ENCODE data around the gene ANKRD17. TPM values are rescaled to one million over a fixed set of nuclear protein-coding genes. Genes with fewer than 3 reads are reported as not detected.

The ANKRD17 gene
- polyA plus RNA-seq, 1 of the 3 experiments (the other 2 are of a cell fraction): 25.6 TPM

DNA sequence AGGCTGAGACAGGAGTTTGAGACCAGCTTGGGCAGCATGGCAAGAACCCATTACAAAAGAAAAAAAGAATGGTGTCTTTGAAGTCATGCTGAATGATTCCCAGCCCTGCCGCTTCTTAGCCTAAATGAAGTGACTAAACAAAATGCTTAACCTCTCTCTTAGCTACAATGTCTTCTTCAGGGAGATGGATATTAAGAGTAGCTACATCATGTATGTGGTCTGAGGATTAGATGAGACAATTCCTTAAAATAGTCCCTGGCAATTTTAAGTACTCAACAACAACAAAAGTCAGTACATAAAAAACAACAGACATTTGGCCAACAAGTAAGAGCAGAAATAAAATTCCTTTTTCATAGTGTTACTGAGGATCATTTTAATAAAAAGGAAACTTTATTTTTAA lies 124.8 kb downstream of the ANKRD17 start:
- peaks cover 68 to 85% of the 10 kb centered on the region in 2 experiments for H3K36me3 ChIP-seq (replicated peaks in 1 of 2; ENCODE audit: control insufficient read depth in 1 of 2, insufficient read depth in 2 of 2, low read length in 1 of 2)
- ChIA-PET POLR2A (no interaction called here), CTCF (interaction anchor here (1.1 to 1.3 kb wide), 2 partner anchors 15 to 123 kb away, joined by 3 to 5 read pairs; no protein-coding TSS in a partner anchor)
- H3K27ac ChIP-seq (ENCODE audit: low read depth in 2 of 2, low read length in 1 of 2): no peak overlapping the region
- WGBS (ENCODE audit: low lambda C conversion rate): 100% methylated on average over 1 of the region's 1 CpG
- no peaks in the 10 kb centered on the region for H3K27me3 ChIP-seq (ENCODE audit: insufficient read depth)
- TF ChIP-seq TCF12 (IDR thresholded peaks at IDR 0.05) (no peak), JUND (IDR thresholded peaks at IDR 0.05) (no peak), GABPA (IDR thresholded peaks at IDR 0.05; ENCODE audit: low read depth) (no peak), EP300 (IDR thresholded peaks at IDR 0.05; ENCODE audit: borderline replicate concordance in 1 of 2, low read depth in 1 of 2, low read length in 1 of 2) (no peak), MXI1 (IDR thresholded peaks at IDR 0.05; ENCODE audit: low read depth, low read length) (no peak), TAF1 (IDR thresholded peaks at IDR 0.05; ENCODE audit: borderline replicate concordance, low read depth, low read length) (no peak), POLR2AphosphoS5 (IDR thresholded peaks at IDR 0.05; ENCODE audit: low read depth, low read length) (no peak), SMC3 (IDR thresholded peaks at IDR 0.05; ENCODE audit: low read depth, low read length) (no peak)
- TF ChIP-seq, protein P1, sequence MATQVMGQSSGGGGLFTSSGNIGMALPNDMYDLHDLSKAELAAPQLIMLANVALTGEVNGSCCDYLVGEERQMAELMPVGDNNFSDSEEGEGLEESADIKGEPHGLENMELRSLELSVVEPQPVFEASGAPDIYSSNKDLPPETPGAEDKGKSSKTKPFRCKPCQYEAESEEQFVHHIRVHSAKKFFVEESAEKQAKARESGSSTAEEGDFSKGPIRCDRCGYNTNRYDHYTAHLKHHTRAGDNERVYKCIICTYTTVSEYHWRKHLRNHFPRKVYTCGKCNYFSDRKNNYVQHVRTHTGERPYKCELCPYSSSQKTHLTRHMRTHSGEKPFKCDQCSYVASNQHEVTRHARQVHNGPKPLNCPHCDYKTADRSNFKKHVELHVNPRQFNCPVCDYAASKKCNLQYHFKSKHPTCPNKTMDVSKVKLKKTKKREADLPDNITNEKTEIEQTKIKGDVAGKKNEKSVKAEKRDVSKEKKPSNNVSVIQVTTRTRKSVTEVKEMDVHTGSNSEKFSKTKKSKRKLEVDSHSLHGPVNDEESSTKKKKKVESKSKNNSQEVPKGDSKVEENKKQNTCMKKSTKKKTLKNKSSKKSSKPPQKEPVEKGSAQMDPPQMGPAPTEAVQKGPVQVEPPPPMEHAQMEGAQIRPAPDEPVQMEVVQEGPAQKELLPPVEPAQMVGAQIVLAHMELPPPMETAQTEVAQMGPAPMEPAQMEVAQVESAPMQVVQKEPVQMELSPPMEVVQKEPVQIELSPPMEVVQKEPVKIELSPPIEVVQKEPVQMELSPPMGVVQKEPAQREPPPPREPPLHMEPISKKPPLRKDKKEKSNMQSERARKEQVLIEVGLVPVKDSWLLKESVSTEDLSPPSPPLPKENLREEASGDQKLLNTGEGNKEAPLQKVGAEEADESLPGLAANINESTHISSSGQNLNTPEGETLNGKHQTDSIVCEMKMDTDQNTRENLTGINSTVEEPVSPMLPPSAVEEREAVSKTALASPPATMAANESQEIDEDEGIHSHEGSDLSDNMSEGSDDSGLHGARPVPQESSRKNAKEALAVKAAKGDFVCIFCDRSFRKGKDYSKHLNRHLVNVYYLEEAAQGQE (IDR thresholded peaks at IDR 0.05; ENCODE audit: low read depth, low read length): no peak
- TF ChIP-seq, protein P2, sequence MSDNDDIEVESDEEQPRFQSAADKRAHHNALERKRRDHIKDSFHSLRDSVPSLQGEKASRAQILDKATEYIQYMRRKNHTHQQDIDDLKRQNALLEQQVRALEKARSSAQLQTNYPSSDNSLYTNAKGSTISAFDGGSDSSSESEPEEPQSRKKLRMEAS (IDR thresholded peaks at IDR 0.05; ENCODE audit: low read depth): no peak
- TF ChIP-seq, protein P3, sequence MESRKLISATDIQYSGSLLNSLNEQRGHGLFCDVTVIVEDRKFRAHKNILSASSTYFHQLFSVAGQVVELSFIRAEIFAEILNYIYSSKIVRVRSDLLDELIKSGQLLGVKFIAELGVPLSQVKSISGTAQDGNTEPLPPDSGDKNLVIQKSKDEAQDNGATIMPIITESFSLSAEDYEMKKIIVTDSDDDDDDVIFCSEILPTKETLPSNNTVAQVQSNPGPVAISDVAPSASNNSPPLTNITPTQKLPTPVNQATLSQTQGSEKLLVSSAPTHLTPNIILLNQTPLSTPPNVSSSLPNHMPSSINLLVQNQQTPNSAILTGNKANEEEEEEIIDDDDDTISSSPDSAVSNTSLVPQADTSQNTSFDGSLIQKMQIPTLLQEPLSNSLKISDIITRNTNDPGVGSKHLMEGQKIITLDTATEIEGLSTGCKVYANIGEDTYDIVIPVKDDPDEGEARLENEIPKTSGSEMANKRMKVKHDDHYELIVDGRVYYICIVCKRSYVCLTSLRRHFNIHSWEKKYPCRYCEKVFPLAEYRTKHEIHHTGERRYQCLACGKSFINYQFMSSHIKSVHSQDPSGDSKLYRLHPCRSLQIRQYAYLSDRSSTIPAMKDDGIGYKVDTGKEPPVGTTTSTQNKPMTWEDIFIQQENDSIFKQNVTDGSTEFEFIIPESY (IDR thresholded peaks at IDR 0.05; ENCODE audit: borderline replicate concordance, low read depth): no peak
- no peak overlapping the region for H2AFZ ChIP-seq (ENCODE audit: low read depth)
- H3K4me2 ChIP-seq: no peak overlapping the region
- peaks cover 37% of the 10 kb centered on the region for H3K79me2 ChIP-seq (ENCODE audit: insufficient read depth)
- H3F3A ChIP-seq (replicated peaks; ENCODE audit: insufficient read depth): peaks cover 23% of the 10 kb centered on the region
- H3K9me2 ChIP-seq: no peaks in the 10 kb centered on the region
- no peak for DNase-seq
- H3K9ac ChIP-seq: no peak overlapping the region
- no peak overlapping the region for H3K4me3 ChIP-seq (ENCODE audit: low read depth in 2 of 2, low read length in 1 of 2)
- no peaks in the 10 kb centered on the region; a peak in 1 of 4 replicates for H3K4me1 ChIP-seq (ENCODE audit: control insufficient read depth in 1 of 2, insufficient read depth in 2 of 2, low read depth in 1 of 2, low read length in 1 of 2)
- no peaks in the 10 kb centered on the region for H4K20me1 ChIP-seq (ENCODE audit: insufficient read depth)
- H3K9me3 ChIP-seq: no peaks in the 10 kb centered on the region

DNA sequence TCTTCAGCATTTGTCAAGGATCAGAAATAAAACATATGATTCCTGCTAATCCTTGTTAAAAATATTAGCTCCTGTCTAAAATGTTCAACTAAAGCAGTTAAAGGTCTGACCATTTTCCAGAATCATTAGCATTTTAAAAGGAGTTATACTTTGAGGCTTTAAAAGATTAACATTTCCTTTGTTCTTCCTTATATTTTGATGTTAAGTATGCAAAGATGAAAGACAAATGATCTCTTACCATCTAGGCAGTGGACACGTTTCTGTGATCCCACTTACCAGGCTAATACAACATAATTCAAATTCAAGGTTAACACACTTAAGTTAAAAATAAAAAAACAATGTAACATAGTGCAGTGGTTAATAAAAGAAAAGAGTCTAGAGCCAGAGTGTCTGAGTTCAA lies 127.3 kb downstream of the ANKRD17 start:
- peaks cover 56 to 69% of the 10 kb centered on the region in 2 experiments for H3K36me3 ChIP-seq (replicated peaks in 1 of 2; ENCODE audit: control insufficient read depth in 1 of 2, insufficient read depth in 2 of 2, low read length in 1 of 2)
- TF ChIP-seq RXRA (IDR thresholded peaks at IDR 0.05; ENCODE audit: borderline replicate concordance, low read depth) (no peak), TAF1 (IDR thresholded peaks at IDR 0.05; ENCODE audit: borderline replicate concordance, low read depth, low read length) (no peak), NFIC (IDR thresholded peaks at IDR 0.05; ENCODE audit: borderline replicate concordance) (no peak), EP300 (IDR thresholded peaks at IDR 0.05; ENCODE audit: borderline replicate concordance in 1 of 2, low read depth in 1 of 2, low read length in 1 of 2) (no peak), RCOR1 (IDR thresholded peaks at IDR 0.05; ENCODE audit: low read length) (no peak), GATA2 (CRISPR knock-in tag; IDR thresholded peaks at IDR 0.05) (no peak), RAD21 (IDR thresholded peaks at IDR 0.05; ENCODE audit: low read length) (no peak), MEF2A (IDR thresholded peaks at IDR 0.05; ENCODE audit: borderline replicate concordance, low read depth) (no peak)
- TF ChIP-seq, protein P1 (IDR thresholded peaks at IDR 0.05; ENCODE audit: low read depth, low read length): no peak
- TF ChIP-seq, protein P4, sequence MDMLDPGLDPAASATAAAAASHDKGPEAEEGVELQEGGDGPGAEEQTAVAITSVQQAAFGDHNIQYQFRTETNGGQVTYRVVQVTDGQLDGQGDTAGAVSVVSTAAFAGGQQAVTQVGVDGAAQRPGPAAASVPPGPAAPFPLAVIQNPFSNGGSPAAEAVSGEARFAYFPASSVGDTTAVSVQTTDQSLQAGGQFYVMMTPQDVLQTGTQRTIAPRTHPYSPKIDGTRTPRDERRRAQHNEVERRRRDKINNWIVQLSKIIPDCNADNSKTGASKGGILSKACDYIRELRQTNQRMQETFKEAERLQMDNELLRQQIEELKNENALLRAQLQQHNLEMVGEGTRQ (IDR thresholded peaks at IDR 0.05; ENCODE audit: borderline replicate concordance, low read depth, low read length): no peak

More for the DNA sequence above, 127.3 kb downstream of the ANKRD17 start:
- Histone ChIP-seq H2AFZ (ENCODE audit: low read depth) (no peak overlapping the region), H3K9ac (no peak overlapping the region), H3K27ac (ENCODE audit: low read depth in 2 of 2, low read length in 1 of 2) (no peak overlapping the region), H3K27me3 (ENCODE audit: insufficient read depth) (no peaks in the 10 kb centered on the region), H3K4me2 (no peak overlapping the region), H3K9me2 (no peaks in the 10 kb centered on the region), H3K9me3 (no peaks in the 10 kb centered on the region), H3K4me3 (ENCODE audit: low read depth in 2 of 2, low read length in 1 of 2) (no peak overlapping the region), H3K4me1 (ENCODE audit: control insufficient read depth in 1 of 2, insufficient read depth in 2 of 2, low read depth in 1 of 2, low read length in 1 of 2) (peaks cover 0 to 7% of the 10 kb centered on the region in 2 experiments; a peak in 2 of 4 replicates), H4K20me1 (ENCODE audit: insufficient read depth) (no peaks in the 10 kb centered on the region), H3F3A (replicated peaks; ENCODE audit: insufficient read depth) (peaks cover 24% of the 10 kb centered on the region), H3K79me2 (ENCODE audit: insufficient read depth) (peaks cover 27% of the 10 kb centered on the region)
- POLR2A ChIA-PET: no interaction called here
- WGBS (ENCODE audit: low lambda C conversion rate): 98% methylated on average over 1 of the region's 1 CpG
- no peak for DNase-seq
- CTCF ChIA-PET: no interaction called here

All from SK-N-SH (cell line).